GM23248 (cell line): ENCODE results near the gene CNTN2. TPM values are rescaled to one million over a fixed set of nuclear protein-coding genes. Genes with fewer than 3 reads are reported as not detected.

Experiments used
- DNase-seq: peaks from one replicate; pipeline ENCODE4 v3.0.0-alpha.2; 2015
- H2AFZ ChIP-seq: fragments of 200-600 bp; sonication (generic); 2 replicates; pipeline ENCODE4 v1.6.1; 2016; ENCODE audit warnings: antibody characterized with exemption
- H3F3A ChIP-seq: fragments of 200-600 bp; sonication (generic); 2 replicates; pipeline ENCODE4 v1.6.1; 2016; ENCODE audit warnings: mild to moderate bottlenecking, antibody characterized with exemption, mixed run types; ENCODE audit not compliant: insufficient read depth
- H3K27ac ChIP-seq: fragments of 200-600 bp; sonication (generic); 2 replicates; pipeline ENCODE4 v1.5.1; 2016; ENCODE audit warnings: mild to moderate bottlenecking
- H3K27me3 ChIP-seq: fragments of 200-600 bp; sonication (generic); replicated peaks from 2 replicates; pipeline ENCODE4 v1.6.1; 2016; ENCODE audit warnings: mild to moderate bottlenecking; ENCODE audit not compliant: insufficient read depth
- H3K36me3 ChIP-seq: fragments of 200-600 bp; sonication (generic); 2 replicates; pipeline ENCODE4 v1.6.1; 2016; ENCODE audit warnings: low read depth, mild to moderate bottlenecking
- H3K4me1 ChIP-seq: fragments of 200-600 bp; sonication (generic); 2 replicates; pipeline ENCODE4 v1.6.1; 2016; ENCODE audit warnings: mild to moderate bottlenecking; ENCODE audit not compliant: insufficient read depth
- H3K4me2 ChIP-seq: fragments of 200-600 bp; sonication (generic); one replicate; pipeline ENCODE4 v1.6.1; 2016; ENCODE audit warnings: mild to moderate bottlenecking; ENCODE audit not compliant: unreplicated experiment
- H3K4me3 ChIP-seq: fragments of 200-600 bp; sonication (generic); 2 replicates; pipeline ENCODE4 v1.5.1; 2016; ENCODE audit warnings: mild to moderate bottlenecking
- H3K79me2 ChIP-seq: fragments of 200-600 bp; sonication (generic); 2 replicates; pipeline ENCODE4 v1.6.1; 2016; ENCODE audit warnings: mild to moderate bottlenecking; ENCODE audit not compliant: insufficient read depth
- H3K9ac ChIP-seq: fragments of 200-600 bp; sonication (generic); 2 replicates; pipeline ENCODE4 v1.6.1; 2016; ENCODE audit warnings: mild to moderate bottlenecking
- H3K9me2 ChIP-seq: fragments of 200-600 bp; sonication (generic); 2 replicates; pipeline ENCODE4 v1.6.1; 2016; ENCODE audit warnings: mixed run types, mild to moderate bottlenecking, moderate library complexity; ENCODE audit not compliant: insufficient read depth
- H3K9me3 ChIP-seq: fragments of 200-600 bp; sonication (generic); one replicate; pipeline ENCODE4 v1.6.1; 2017; ENCODE audit warnings: low read depth
- H4K20me1 ChIP-seq: fragments of 200-600 bp; sonication (generic); 2 replicates; pipeline ENCODE4 v1.6.0; 2016; ENCODE audit not compliant: insufficient read depth
- EZH2 ChIP-seq: fragments of 200-600 bp; sonication (generic); IDR thresholded peaks from 2 replicates; pipeline ENCODE4 v1.6.1; 2018; ENCODE audit warnings: antibody characterized with exemption, mild to moderate bottlenecking; ENCODE audit not compliant: insufficient read depth, poor library complexity, severe bottlenecking
- EZH2phosphoT487 ChIP-seq: fragments of 200-600 bp; sonication (generic); IDR thresholded peaks from 2 replicates; pipeline ENCODE4 v1.6.1; 2018; ENCODE audit warnings: antibody characterized with exemption, moderate library complexity, mild to moderate bottlenecking, low read depth; ENCODE audit not compliant: insufficient read depth
- WGBS, 2 experiments: methylation state at CpG; one replicate each; pipeline ENCODE4 v1.1.6; 2015 to 2017; ENCODE audit warnings: low lambda C conversion rate in 2 of 2, low coverage in 1 of 2; ENCODE audit errors: missing lambda C conversion rate in 2 of 2; 5-methylcytosine and 5-hydroxymethylcytosine counted together
- in situ Hi-C: fragments of 300-500 bp; cut with MboI; formaldehyde crosslinking; loops from 2 replicates; pipeline ENCODE4 v1.15.0; 2020
- polyA plus RNA-seq: library from polyadenylated mRNA; unstranded; fragments of >200 nt; fragmentation: Nextera tagmentation; extraction: Ambion mirVana; gene quantifications from 2 replicates; pipeline ENCODE4 v1.2.1, GENCODE V29; 2016
- total RNA-seq: library from RNA; depleted of rRNA; stranded (reverse); fragments of >200 nt; shearing (Covaris generic); gene quantifications from 2 replicates; pipeline ENCODE4 v1.2.3, GENCODE V29; 2014

CNTN2 gene
- total and polyA plus RNA-seq, 2 experiments from 2014 or later, result not detected

DNA sequence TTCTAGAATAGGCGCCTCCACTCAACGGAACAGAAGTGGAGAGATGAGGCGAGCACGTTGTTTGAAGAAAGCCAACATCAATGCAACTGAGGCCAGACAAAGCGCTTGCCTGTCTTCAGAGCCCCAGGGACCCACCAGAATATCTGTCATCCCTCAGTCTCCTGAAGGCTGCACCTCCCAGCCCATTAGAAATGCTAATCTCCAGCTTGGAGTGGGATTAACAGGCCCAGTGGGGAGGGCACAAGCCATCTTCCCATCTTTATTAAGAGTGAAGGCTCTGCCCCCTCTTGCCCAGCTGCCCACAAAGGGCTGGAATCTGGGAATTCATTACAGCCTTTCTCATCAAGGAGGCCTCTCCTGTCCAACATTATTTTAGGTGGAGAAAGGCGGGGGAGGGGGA lies 16.8 kb upstream of the CNTN2 start:
- Histone ChIP-seq H4K20me1 (no peaks in the 10 kb centered on the region), H3K9ac (no peak overlapping the region), H3K4me3 (no peak overlapping the region), H2AFZ (no peak overlapping the region), H3K36me3 (no peaks in the 10 kb centered on the region), H3K79me2 (no peaks in the 10 kb centered on the region), H3K27ac (no peak overlapping the region), H3K27me3 (peaks cover 32% of the 10 kb centered on the region), H3K9me3 (no peaks in the 10 kb centered on the region), H3K4me2 (no peak overlapping the region), H3K9me2 (no peaks in the 10 kb centered on the region), H3K4me1 (no peaks in the 10 kb centered on the region), H3F3A (no peaks in the 10 kb centered on the region)
- WGBS, 2 experiments, result 55 to 59% methylated on average over 6 of the region's 6 CpGs
- TF ChIP-seq EZH2 (no peak), EZH2phosphoT487 (no peak)
- no peak for DNase-seq
- in situ Hi-C loops, result no loop called here

DNA sequence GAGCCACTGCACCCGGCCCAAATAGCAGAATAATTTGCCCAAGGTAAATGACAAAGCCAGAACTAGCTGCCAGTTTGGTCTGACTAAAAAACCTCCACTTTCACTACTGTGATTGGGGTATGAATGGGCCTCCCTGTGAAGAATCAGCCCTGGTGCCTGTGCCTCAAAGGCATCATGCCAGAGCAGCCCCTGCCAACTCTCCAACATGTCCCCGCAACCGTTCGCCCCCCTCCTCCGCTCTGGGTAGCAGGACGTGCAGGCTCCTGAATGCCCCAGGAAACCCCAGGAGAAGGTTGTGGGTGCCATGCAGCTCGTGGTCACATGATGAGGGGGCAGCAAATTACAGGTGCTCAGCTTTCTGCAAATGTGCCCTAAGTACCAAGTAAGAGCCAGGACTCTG lies 14.6 kb upstream of the CNTN2 start:
- 72 to 73% methylated on average over 6 to 7 of the region's 7 CpGs for WGBS, 2 experiments
- no peaks in the 10 kb centered on the region for H4K20me1 ChIP-seq
- TF ChIP-seq EZH2 (no peak), EZH2phosphoT487 (no peak)

DNA sequence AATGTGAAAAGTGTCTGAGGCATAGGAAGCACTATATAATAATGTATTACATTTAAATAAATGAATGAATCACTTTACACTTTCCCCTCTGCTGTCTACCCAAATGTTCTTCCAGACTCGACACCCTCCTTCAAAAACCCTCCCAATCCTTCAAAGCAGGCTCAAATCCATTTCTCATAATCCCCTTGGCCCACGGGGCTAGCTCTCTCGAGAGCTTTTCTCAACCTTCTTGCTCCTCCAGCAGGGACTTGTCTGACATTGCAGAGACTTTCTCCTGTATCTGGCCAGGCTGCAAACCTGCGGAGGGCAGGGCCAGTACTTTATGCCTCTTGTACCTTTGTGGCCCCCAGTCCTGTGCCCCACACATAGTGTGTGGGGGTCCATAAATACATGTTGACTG lies 14.1 kb upstream of the CNTN2 start:
- Histone ChIP-seq H3K9me2 (no peaks in the 10 kb centered on the region), H3K4me3 (no peak overlapping the region), H3F3A (no peaks in the 10 kb centered on the region), H3K4me1 (no peaks in the 10 kb centered on the region), H3K79me2 (no peaks in the 10 kb centered on the region), H3K9me3 (no peaks in the 10 kb centered on the region), H3K36me3 (no peaks in the 10 kb centered on the region), H3K4me2 (no peak overlapping the region), H3K27ac (no peak overlapping the region), H2AFZ (no peak overlapping the region), H4K20me1 (no peaks in the 10 kb centered on the region), H3K9ac (no peak overlapping the region), H3K27me3 (peaks cover 37% of the 10 kb centered on the region)
- no peak for DNase-seq
- 51 to 52% methylated on average over 4 of the region's 4 CpGs for WGBS, 2 experiments
- in situ Hi-C loops, result no loop called here
- TF ChIP-seq EZH2phosphoT487 (no peak), EZH2 (no peak)

More for the DNA sequence above, 14.6 kb upstream of the CNTN2 start:
- H3K27ac ChIP-seq, result no peak overlapping the region
- H2AFZ ChIP-seq, result no peak overlapping the region
- no peak overlapping the region for H3K9ac ChIP-seq
- DNase-seq, result no peak
- no peaks in the 10 kb centered on the region for H3K36me3 ChIP-seq
- no peaks in the 10 kb centered on the region for H3F3A ChIP-seq
- peaks cover 37% of the 10 kb centered on the region for H3K27me3 ChIP-seq
- H3K4me1 ChIP-seq, result no peaks in the 10 kb centered on the region
- H3K79me2 ChIP-seq, result no peaks in the 10 kb centered on the region
- in situ Hi-C loops, result no loop called here
- H3K9me3 ChIP-seq, result no peaks in the 10 kb centered on the region
- H3K9me2 ChIP-seq, result no peaks in the 10 kb centered on the region
- H3K4me2 ChIP-seq, result no peak overlapping the region
- H3K4me3 ChIP-seq, result no peak overlapping the region

DNA sequence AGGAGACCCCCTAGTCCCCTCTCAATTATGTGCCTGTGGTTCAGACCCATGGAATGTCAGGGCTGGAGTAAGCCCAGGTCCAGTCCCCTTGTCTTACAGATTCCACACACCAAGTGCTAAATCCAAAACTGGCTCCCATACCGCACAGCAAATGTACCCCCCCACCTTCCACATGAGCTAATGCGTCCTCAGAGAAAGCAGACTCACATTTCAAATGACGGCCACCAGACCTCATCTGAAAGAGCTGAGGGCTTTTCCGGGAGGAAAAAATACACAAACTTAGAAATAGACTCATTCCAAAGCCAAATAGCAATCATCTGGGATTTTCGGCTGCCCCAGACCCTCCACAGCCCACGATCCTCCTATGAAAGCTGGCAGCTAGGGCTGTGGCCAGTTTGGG lies 12.8 kb upstream of the CNTN2 start:
- Histone ChIP-seq H3K27me3 (peaks cover 40% of the 10 kb centered on the region), H3K27ac (no peak overlapping the region), H3K9ac (no peak overlapping the region), H3K4me2 (no peak overlapping the region), H3K36me3 (no peaks in the 10 kb centered on the region), H3K9me3 (no peaks in the 10 kb centered on the region), H2AFZ (no peak overlapping the region), H3K4me1 (no peaks in the 10 kb centered on the region), H3K9me2 (no peaks in the 10 kb centered on the region), H3F3A (no peaks in the 10 kb centered on the region), H3K79me2 (no peaks in the 10 kb centered on the region), H3K4me3 (no peak overlapping the region), H4K20me1 (no peaks in the 10 kb centered on the region)
- WGBS, 2 experiments, result 22 to 27% methylated on average over 6 of the region's 6 CpGs
- TF ChIP-seq EZH2phosphoT487 (no peak), EZH2 (no peak)
- no peak for DNase-seq
- in situ Hi-C loops, result no loop called here

DNA sequence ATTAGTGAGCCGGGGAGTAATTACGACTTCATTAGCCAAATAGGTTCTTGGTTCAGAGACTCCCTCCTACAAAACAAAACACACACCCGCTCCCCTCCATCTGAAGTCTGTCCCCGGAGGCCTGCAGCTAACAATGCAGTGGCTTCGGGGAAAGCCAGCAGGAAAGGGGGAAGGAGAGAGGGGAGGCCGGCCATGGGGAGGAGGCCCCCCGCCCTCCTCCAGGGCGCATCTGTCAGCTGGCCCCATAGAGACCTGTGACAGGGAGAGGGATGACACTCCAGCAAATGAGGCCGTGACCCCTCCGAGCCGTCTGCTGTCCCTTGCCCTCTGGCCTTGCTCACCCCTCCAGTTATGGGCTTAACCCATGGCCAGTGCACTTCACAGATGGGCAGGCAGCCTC lies 12.1 kb upstream of the CNTN2 start:
- in situ Hi-C loops, result no loop called here
- Histone ChIP-seq H2AFZ (no peak overlapping the region), H3F3A (no peaks in the 10 kb centered on the region), H3K9me2 (no peaks in the 10 kb centered on the region), H3K9me3 (no peaks in the 10 kb centered on the region), H3K4me3 (no peak overlapping the region), H3K4me1 (no peaks in the 10 kb centered on the region), H3K36me3 (no peaks in the 10 kb centered on the region), H3K4me2 (no peak overlapping the region), H3K9ac (no peak overlapping the region), H3K27me3 (peaks cover 40% of the 10 kb centered on the region), H4K20me1 (no peaks in the 10 kb centered on the region), H3K79me2 (no peaks in the 10 kb centered on the region), H3K27ac (no peak overlapping the region)
- WGBS, 2 experiments, result 51 to 55% methylated on average over 11 of the region's 11 CpGs
- no peak for TF ChIP-seq EZH2
- no peak for TF ChIP-seq EZH2phosphoT487
- DNase-seq, result no peak
